Gastrocnemius medialis (tissue), 4 donors: ENCODE data around the gene EFEMP1.

Experiments
- CTCF ChIP-seq, 5 experiments: fragments of 450-650 bp in 3 of 5; fragments of 200-600 bp in 2 of 5; sonication (generic) in 2 of 5; IDR thresholded peaks in 4 of 5; conservative IDR thresholded peaks in 1 of 5; 1 replicate in 4 of 5; 2 replicates in 1 of 5; pipeline ENCODE4 v1.5.1; 2016 to 2019; ENCODE audit warnings: antibody characterized with exemption in 5 of 5, mild to moderate bottlenecking in 3 of 5, moderate library complexity in 3 of 5
- POLR2A ChIP-seq, 2 donors: fragments of 450-650 bp; IDR thresholded peaks; one replicate each; pipeline ENCODE4 v1.6.1; 2017; ENCODE audit warnings: antibody characterized with exemption in 2 of 2, mild to moderate bottlenecking in 2 of 2, moderate library complexity in 2 of 2

GRCh38 chr2:55965966-55966365, 42.4 kb upstream of the EFEMP1 start:
- no peak for TF ChIP-seq CTCF (IDR thresholded peaks at IDR 0.05 in 4 of 5, conservative IDR thresholded peaks at IDR 0.05 in 1 of 5)
- no peak for TF ChIP-seq POLR2A (IDR thresholded peaks at IDR 0.05)
